Measurements from ENCODE around the gene PRDM5.

- TF ChIP-seq CTCF (conservative IDR thresholded peaks at IDR 0.05; ENCODE audit: low read depth, low read length) (no peak), EZH2 (IDR thresholded peaks at IDR 0.05; ENCODE audit: borderline replicate concordance, low read depth, low read length, poor library complexity, severe bottlenecking) (no peak)
Measured at GRCh38 chr4:120865985-120866384, 56.5 kb downstream of the PRDM5 start.

Data from A673 (cell line).